ENCODE results near the gene FFAR2. TPM values are rescaled to one million over a fixed set of nuclear protein-coding genes. Genes with fewer than 3 reads are reported as not detected.

FFAR2 gene
- total and polyA plus RNA-seq, 4 donors = 0.25 to 0.84 (median 0.47) TPM

- Histone ChIP-seq H3K4me1 (ENCODE audit: control insufficient read depth in 4 of 4, insufficient read depth in 4 of 4, low read length in 3 of 4) (peaks cover 11 to 49% (median 36%) of the 10 kb centered on the region in 4 donors), H3K9ac (ENCODE audit: low read depth in 1 of 2, low read length in 2 of 2) (no peak overlapping the region)
- WGBS = 45% methylated on average over 1 of the region's 1 CpG
Measured at GRCh38 chr19:35458192-35458591, 10.1 kb downstream of the FFAR2 start.

GRCh38 chr19:35458731-35459391 is 10.8 kb downstream of the FFAR2 start:
- 8% methylated on average over 10 of the region's 10 CpGs for WGBS
- Histone ChIP-seq H3K9me3 (ENCODE audit: control insufficient read depth in 4 of 4, low read length in 3 of 4) (no peaks in the 10 kb centered on the region), H3K36me3 (ENCODE audit: control insufficient read depth in 4 of 4, insufficient read depth in 3 of 4, low read depth in 1 of 4, low read length in 3 of 4) (no peaks in the 10 kb centered on the region), H3K4me1 (ENCODE audit: control insufficient read depth in 4 of 4, insufficient read depth in 4 of 4, low read length in 3 of 4) (peaks cover 11 to 49% (median 36%) of the 10 kb centered on the region in 4 donors), H3K27me3 (ENCODE audit: control insufficient read depth in 4 of 4, insufficient read depth in 4 of 4, low read length in 3 of 4) (no peaks in the 10 kb centered on the region), H3K9ac (ENCODE audit: low read depth in 1 of 2, low read length in 2 of 2) (peak overlapping the region; percentile 20 to 27), H3K27ac (ENCODE audit: low read depth in 1 of 2, low read length in 2 of 2) (peak overlapping the region; percentile 96 to 98), H3K4me3 (ENCODE audit: low read depth in 1 of 3, low read length in 3 of 3) (peak overlapping the region in 2 of 3 donors; percentile 19 to 26)
- TF ChIP-seq SP1 (IDR thresholded peaks at IDR 0.05) (peak; percentile 76), YY1 (IDR thresholded peaks at IDR 0.05) (no peak), HNF4A (conservative IDR thresholded peaks at IDR 0.05) (peak; percentile 18 to 67), NR2F2 (IDR thresholded peaks at IDR 0.05) (no peak), JUND (IDR thresholded peaks at IDR 0.05) (no peak), HNF4G (IDR thresholded peaks at IDR 0.05) (peak; percentile 13), EGR1 (IDR thresholded peaks at IDR 0.05; ENCODE audit: low read depth in 2 of 2) (peak in 1 of 2 donors; percentile 56), RAD21 (IDR thresholded peaks at IDR 0.05) (peak; percentile 9 to 22), FOXA2 (IDR thresholded peaks at IDR 0.05) (peak; percentile 45), TAF1 (conservative IDR thresholded peaks at IDR 0.05) (no peak), FOXA1 (IDR thresholded peaks at IDR 0.05) (no peak), ATF3 (IDR thresholded peaks at IDR 0.05) (no peak), RXRA (IDR thresholded peaks at IDR 0.05) (peak in 1 of 2 donors; percentile 63), CTCF (IDR thresholded peaks at IDR 0.05; ENCODE audit: low read depth, low read length, missing input control) (peak; percentile 3), GABPA (IDR thresholded peaks at IDR 0.05 in 1 of 2, conservative IDR thresholded peaks at IDR 0.05 in 1 of 2) (no peak)
- TF ChIP-seq, protein P1, sequence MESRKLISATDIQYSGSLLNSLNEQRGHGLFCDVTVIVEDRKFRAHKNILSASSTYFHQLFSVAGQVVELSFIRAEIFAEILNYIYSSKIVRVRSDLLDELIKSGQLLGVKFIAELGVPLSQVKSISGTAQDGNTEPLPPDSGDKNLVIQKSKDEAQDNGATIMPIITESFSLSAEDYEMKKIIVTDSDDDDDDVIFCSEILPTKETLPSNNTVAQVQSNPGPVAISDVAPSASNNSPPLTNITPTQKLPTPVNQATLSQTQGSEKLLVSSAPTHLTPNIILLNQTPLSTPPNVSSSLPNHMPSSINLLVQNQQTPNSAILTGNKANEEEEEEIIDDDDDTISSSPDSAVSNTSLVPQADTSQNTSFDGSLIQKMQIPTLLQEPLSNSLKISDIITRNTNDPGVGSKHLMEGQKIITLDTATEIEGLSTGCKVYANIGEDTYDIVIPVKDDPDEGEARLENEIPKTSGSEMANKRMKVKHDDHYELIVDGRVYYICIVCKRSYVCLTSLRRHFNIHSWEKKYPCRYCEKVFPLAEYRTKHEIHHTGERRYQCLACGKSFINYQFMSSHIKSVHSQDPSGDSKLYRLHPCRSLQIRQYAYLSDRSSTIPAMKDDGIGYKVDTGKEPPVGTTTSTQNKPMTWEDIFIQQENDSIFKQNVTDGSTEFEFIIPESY (IDR thresholded peaks at IDR 0.05) = no peak
- TF ChIP-seq, protein P2, sequence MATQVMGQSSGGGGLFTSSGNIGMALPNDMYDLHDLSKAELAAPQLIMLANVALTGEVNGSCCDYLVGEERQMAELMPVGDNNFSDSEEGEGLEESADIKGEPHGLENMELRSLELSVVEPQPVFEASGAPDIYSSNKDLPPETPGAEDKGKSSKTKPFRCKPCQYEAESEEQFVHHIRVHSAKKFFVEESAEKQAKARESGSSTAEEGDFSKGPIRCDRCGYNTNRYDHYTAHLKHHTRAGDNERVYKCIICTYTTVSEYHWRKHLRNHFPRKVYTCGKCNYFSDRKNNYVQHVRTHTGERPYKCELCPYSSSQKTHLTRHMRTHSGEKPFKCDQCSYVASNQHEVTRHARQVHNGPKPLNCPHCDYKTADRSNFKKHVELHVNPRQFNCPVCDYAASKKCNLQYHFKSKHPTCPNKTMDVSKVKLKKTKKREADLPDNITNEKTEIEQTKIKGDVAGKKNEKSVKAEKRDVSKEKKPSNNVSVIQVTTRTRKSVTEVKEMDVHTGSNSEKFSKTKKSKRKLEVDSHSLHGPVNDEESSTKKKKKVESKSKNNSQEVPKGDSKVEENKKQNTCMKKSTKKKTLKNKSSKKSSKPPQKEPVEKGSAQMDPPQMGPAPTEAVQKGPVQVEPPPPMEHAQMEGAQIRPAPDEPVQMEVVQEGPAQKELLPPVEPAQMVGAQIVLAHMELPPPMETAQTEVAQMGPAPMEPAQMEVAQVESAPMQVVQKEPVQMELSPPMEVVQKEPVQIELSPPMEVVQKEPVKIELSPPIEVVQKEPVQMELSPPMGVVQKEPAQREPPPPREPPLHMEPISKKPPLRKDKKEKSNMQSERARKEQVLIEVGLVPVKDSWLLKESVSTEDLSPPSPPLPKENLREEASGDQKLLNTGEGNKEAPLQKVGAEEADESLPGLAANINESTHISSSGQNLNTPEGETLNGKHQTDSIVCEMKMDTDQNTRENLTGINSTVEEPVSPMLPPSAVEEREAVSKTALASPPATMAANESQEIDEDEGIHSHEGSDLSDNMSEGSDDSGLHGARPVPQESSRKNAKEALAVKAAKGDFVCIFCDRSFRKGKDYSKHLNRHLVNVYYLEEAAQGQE (IDR thresholded peaks at IDR 0.05) = peak; percentile 10
- TF ChIP-seq, protein P3, sequence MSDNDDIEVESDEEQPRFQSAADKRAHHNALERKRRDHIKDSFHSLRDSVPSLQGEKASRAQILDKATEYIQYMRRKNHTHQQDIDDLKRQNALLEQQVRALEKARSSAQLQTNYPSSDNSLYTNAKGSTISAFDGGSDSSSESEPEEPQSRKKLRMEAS (IDR thresholded peaks at IDR 0.05) = no peak
- peak; percentile 62 for DNase-seq (ENCODE audit: low spot score)

More at GRCh38 chr19:35458192-35458591, 10.1 kb downstream of the FFAR2 start:
- H3K9me3 ChIP-seq (ENCODE audit: control insufficient read depth in 4 of 4, low read length in 3 of 4) = no peaks in the 10 kb centered on the region
- H3K36me3 ChIP-seq (ENCODE audit: control insufficient read depth in 4 of 4, insufficient read depth in 3 of 4, low read depth in 1 of 4, low read length in 3 of 4) = no peaks in the 10 kb centered on the region
- TF ChIP-seq RAD21 (IDR thresholded peaks at IDR 0.05) (no peak), RXRA (IDR thresholded peaks at IDR 0.05) (no peak)
- H3K4me3 ChIP-seq (ENCODE audit: low read depth in 1 of 3, low read length in 3 of 3) = no peak overlapping the region
- no peaks in the 10 kb centered on the region for H3K27me3 ChIP-seq (ENCODE audit: control insufficient read depth in 4 of 4, insufficient read depth in 4 of 4, low read length in 3 of 4)
- H3K27ac ChIP-seq (ENCODE audit: low read depth in 1 of 2, low read length in 2 of 2) = peak overlapping the region; percentile 96 to 98
- DNase-seq (ENCODE audit: low spot score) = no peak
